SK-N-MC (cell line): Measurements from ENCODE around the gene PHF23.

Experiments
- DNase-seq: peaks from one replicate; pipeline ENCODE4 v3.0.0-alpha.2; 2011; ENCODE audit warnings: low read depth, low spot score
- H3K27ac ChIP-seq: fragments of 200-600 bp; sonication (generic); 2 replicates; pipeline ENCODE4 v1.5.1; 2016; ENCODE audit warnings: mixed run types
- H3K36me3 ChIP-seq: fragments of 200-600 bp; sonication (generic); 2 replicates; pipeline ENCODE4 v1.6.1; 2017; ENCODE audit warnings: antibody characterized with exemption, low read length, mixed read lengths; ENCODE audit not compliant: insufficient read depth
- H3K4me3 ChIP-seq: fragments of 200-600 bp; sonication (generic); 2 replicates; pipeline ENCODE4 v1.5.1; 2016
- H3K9ac ChIP-seq: fragments of 200-600 bp; sonication (generic); 2 replicates; pipeline ENCODE4 v1.8.0; 2017; ENCODE audit warnings: mixed run types, mixed read lengths; ENCODE audit not compliant: insufficient read length
- H3K9me3 ChIP-seq: fragments of 200-600 bp; sonication (generic); 2 replicates; pipeline ENCODE4 v1.6.1; 2017; ENCODE audit warnings: low read depth, mild to moderate bottlenecking, antibody characterized with exemption, low read length, moderate library complexity, mixed read lengths
- EZH2 ChIP-seq: fragments of 200-600 bp; sonication (generic); IDR thresholded peaks from one replicate; pipeline ENCODE4 v1.6.1; 2017; ENCODE audit warnings: antibody characterized with exemption
- FOXP2 ChIP-seq: optimal IDR thresholded peaks from 2 replicates; pipeline ENCODE3; 2011; ENCODE audit warnings: mild to moderate bottlenecking, moderate library complexity; ENCODE audit not compliant: insufficient read depth; ENCODE audit errors: extremely low read length, control extremely low read depth
- POLR2AphosphoS5 ChIP-seq: IDR thresholded peaks from 2 replicates; pipeline ENCODE4 v1.6.1; 2012; ENCODE audit warnings: mild to moderate bottlenecking, low read depth, low read length, borderline replicate concordance

The PHF23 gene

DNA sequence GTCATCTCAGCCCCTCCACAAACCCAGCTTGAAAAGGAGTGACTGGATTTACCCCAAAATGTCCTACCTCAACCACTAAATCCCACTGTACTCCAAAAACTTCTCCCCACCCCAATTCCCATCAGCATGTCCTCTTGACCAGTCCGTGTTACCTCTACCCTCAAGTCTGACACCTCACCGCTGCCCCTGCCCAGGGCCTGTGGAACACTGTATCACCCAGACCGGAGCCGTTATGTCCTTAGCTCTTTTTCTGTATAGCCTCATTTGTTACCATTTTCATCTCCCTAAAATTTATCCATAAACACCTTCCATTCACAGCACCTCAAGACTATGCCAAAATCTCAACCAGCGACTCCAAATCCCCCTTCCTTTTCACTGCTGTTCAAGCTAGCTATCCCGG is 2.4 kb downstream of the PHF23 start:
- H3K36me3 ChIP-seq = peaks cover 42% of the 10 kb centered on the region
- DNase-seq = no peak
- TF ChIP-seq POLR2AphosphoS5 (no peak), FOXP2 (no peak), EZH2 (no peak)
- H3K27ac ChIP-seq = peak overlapping the region; percentile 95
- peak overlapping the region; percentile 95 for H3K9ac ChIP-seq
- peak overlapping the region; percentile 95; the same call in 1 of the 2 replicates for H3K4me3 ChIP-seq
- H3K9me3 ChIP-seq = no peaks in the 10 kb centered on the region

DNA sequence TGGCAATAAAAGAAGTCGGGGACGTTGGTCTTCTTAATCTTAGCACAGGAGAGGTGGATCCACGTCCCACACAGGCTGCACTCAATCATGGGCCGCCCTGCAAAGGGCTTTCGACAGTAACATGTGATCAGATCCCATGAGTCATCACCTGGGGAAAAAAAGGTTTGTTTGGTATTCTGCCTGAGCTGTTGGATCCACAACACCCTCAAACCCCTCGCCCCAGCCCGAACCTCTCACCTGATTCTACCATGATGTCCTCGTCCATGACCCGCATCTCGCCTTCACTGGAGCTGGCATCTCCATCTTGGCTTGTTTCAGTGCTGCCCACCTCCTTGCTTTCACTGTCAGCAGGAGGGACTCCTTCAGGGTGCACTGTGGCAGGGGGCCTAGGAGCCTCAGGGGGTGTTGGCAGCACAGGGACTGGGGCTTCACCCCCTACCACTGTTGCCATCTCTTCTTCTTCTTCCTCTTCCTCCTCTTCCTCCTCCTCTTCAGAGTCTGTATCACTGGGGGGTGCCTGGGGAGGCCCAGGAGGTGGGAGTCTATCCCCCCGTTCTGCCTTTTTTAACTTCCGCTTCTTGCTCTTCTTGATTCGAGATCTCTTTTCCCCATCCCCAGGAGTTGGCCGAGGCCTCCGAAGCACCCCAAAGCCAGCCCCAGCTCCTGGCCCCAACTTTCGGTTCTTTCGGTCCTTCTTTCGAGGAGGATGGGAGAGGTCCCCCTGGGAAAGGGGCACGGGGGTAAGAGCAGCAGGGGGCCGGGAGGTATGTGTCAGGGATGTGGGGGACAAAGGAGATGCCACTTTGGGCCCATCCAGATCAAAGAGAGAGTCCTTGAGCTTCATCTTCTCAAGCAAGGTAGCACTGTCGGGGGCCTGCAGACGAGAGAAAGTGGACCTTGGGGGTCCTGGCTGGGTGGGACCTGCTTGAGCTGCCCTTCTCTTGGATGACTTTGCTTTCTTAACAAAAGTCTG is 3.3 kb downstream of the PHF23 start:
- Histone ChIP-seq H3K9ac (no peak overlapping the region), H3K4me3 (no peak overlapping the region), H3K27ac (peak overlapping the region; percentile 95; the same call in 1 of the 2 replicates), H3K36me3 (peaks cover 40% of the 10 kb centered on the region), H3K9me3 (no peaks in the 10 kb centered on the region)
- TF ChIP-seq FOXP2 = no peak
- no peak for TF ChIP-seq POLR2AphosphoS5
- no peak for TF ChIP-seq EZH2
- no peak for DNase-seq

DNA sequence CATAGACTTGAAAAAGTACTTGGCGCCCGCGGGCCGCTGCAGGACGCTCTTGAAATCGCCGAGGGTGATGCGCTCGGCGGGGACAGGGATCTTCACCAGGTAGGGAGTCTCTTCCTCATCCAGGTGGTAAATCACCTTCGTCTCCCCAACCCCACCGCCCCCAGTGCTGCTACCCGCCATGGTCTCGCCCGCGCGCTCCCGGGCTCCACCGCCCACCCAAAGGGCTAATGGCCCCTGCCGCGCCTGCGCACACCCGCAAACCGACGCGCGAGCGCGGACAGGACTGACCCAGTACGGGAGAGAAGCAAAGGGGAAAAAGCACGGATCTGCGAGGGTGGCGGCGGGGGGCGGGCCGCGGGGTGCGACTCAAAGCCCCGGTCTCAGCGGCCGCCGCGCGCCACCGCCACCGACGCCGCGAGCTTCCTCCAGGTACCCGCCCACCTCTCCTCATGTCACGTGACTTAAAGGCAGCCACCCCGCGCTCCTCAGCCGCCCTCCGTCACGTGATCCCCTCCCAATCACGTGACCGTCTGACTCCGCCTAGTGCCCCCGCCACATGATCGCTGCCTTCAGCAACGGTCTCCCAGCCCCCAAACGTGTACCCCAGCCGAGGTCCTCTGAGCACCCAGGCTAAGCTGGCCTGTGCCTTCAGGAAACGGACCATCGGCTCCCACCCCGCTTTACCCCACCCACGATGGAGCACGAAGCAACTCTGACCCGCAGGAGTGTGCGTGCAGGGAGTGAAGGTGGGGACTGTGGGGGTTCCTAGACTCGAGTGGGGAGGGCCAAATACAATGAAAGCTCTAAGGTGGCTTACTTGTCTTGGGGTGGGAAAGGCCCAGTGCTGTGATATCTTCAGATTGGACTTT is 4.9 kb downstream of the PHF23 start, which contains the start of gene DVL2:
DVL2 (minus strand) TSS at position 435 of the 869 bp plus-strand sequence; CDS start at position 180, 255 bp downstream.
- TF ChIP-seq POLR2AphosphoS5 (peak; percentile 94), EZH2 (no peak)
- no peaks in the 10 kb centered on the region for H3K9me3 ChIP-seq
- peaks cover 41% of the 10 kb centered on the region for H3K36me3 ChIP-seq

DNA sequence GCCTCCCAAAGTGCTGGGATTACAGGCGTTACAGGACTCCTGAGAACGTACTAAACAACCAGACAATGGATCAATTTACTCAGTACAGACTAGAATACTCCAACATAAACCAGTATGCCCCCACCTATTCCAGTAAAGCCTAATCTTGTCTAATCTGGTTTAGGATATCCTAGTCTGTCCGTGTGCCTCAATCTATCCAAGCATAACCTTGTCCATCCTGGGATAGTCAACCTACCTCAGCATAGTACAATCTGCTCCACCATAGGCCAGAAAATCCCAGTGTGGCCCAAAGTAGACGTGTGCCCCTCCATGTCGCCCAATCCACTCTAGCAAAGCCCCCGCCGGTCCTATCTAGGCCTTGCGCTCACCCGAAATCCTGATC is 5.6 kb downstream of the PHF23 start:
- Histone ChIP-seq H3K9me3 (no peaks in the 10 kb centered on the region), H3K4me3 (peak overlapping the region; percentile 80), H3K36me3 (peaks cover 48% of the 10 kb centered on the region), H3K9ac (peak overlapping the region; percentile 88), H3K27ac (peak overlapping the region; percentile 80)
- no peak for DNase-seq
- no peak for TF ChIP-seq EZH2
- no peak for TF ChIP-seq FOXP2
- no peak for TF ChIP-seq POLR2AphosphoS5

More for the DNA sequence above, 4.9 kb downstream of the PHF23 start, which contains the start of gene DVL2:
- peak within 1 kb of the TSS; percentile 80 for H3K27ac ChIP-seq
- DNase-seq = no peak
- peak within 1 kb of the TSS; percentile 80 for H3K4me3 ChIP-seq
- peak within 1 kb of the TSS; percentile 88 for H3K9ac ChIP-seq

DNA sequence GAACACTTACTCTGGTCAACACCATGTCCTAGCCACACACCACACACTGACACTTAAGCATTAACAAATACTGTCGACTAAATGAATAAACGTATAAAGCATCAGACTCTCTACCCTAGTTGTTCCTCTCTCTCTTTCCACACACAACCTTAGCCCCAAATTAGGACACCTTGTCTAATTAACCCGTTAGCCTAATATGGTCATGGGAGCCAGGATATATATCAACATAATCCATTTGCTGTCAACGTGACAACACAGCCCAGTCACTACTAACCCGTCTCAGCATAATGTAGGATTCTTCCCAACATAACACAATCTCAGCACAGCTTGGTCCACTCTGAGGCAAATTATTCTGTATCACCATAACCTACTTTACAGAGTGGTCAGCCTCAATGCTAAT is 7.1 kb downstream of the PHF23 start:
- DNase-seq = no peak
- Histone ChIP-seq H3K36me3 (peaks cover 59% of the 10 kb centered on the region), H3K4me3 (peak overlapping the region; percentile 80), H3K27ac (no peak overlapping the region), H3K9me3 (no peaks in the 10 kb centered on the region), H3K9ac (peak overlapping the region; percentile 62)
- TF ChIP-seq POLR2AphosphoS5 (no peak), FOXP2 (no peak), EZH2 (no peak)

DNA sequence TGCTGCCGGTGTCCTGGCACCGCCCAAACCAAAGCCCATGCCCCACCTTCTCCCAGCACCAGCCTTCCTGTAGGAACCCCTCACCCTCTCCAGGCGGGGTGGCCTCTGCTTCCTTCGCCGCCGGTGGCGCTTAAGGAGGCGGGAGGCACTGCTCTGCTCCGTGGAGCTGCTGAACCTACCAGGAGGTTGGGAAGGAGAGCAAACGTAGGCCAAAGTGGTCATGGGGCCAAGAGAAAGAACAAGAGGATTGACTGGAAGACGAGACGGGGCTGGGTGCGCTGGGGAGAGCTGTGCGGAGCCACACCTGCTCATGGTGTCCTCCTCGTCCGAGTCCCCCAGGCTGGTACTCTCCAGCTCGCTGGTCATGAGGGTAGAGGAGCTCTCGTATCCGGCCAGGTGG is 9.8 kb downstream of the PHF23 start:
- no peak overlapping the region for H3K4me3 ChIP-seq
- no peak for TF ChIP-seq POLR2AphosphoS5
- TF ChIP-seq EZH2 = no peak
- no peak for TF ChIP-seq FOXP2
- H3K9ac ChIP-seq = no peak overlapping the region
- H3K9me3 ChIP-seq = no peaks in the 10 kb centered on the region
- peaks cover 61% of the 10 kb centered on the region for H3K36me3 ChIP-seq
- H3K27ac ChIP-seq = no peak overlapping the region
- no peak for DNase-seq

DNA sequence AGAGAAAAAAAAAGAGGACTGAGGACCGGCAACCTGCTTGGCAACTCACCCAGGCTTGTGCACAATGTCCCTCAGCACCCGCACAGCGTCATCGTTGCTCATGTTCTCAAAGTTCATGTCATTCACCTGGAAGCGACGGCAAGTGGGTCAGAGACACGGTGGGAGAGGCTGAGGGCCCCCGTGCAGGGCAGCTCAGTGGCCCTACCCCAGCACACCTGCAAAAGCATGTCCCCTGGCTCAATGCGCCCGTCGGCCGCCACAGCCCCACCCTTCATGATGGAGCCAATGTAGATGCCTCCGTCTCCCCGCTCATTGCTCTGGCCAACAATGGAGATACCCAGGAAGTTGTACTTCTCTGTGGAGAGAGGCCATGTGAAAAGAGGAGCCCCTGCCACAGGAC is 10.3 kb downstream of the PHF23 start:
- H3K36me3 ChIP-seq = peaks cover 66% of the 10 kb centered on the region

More for the DNA sequence above, 10.3 kb downstream of the PHF23 start:
- no peak for DNase-seq
- TF ChIP-seq FOXP2 (no peak), EZH2 (no peak), POLR2AphosphoS5 (no peak)
- Histone ChIP-seq H3K4me3 (no peak overlapping the region), H3K9me3 (no peaks in the 10 kb centered on the region), H3K27ac (no peak overlapping the region), H3K9ac (no peak overlapping the region)
